Activated CD4-positive, alpha-beta T cell treated with anti-CD3 and anti-CD28 coated beads, Interleukin-2, Interleukin-4, amounts not matched to agents 100 ng/mL and 50 ng/mL, durations not matched to agents 16 hours and 8 hours (primary cell): ENCODE measurements around the gene PGA3.
"Not testable (repeated sequence)": the region's sequence is repeated elsewhere in the genome, so short reads cannot be mapped to it uniquely, and the experiment has no call there.

Experiments
- DNase-seq: peaks from one replicate; pipeline ENCODE4 v3.0.0-alpha.2; 2020; ENCODE audit warnings: low spot score

The PGA3 gene

DNA sequence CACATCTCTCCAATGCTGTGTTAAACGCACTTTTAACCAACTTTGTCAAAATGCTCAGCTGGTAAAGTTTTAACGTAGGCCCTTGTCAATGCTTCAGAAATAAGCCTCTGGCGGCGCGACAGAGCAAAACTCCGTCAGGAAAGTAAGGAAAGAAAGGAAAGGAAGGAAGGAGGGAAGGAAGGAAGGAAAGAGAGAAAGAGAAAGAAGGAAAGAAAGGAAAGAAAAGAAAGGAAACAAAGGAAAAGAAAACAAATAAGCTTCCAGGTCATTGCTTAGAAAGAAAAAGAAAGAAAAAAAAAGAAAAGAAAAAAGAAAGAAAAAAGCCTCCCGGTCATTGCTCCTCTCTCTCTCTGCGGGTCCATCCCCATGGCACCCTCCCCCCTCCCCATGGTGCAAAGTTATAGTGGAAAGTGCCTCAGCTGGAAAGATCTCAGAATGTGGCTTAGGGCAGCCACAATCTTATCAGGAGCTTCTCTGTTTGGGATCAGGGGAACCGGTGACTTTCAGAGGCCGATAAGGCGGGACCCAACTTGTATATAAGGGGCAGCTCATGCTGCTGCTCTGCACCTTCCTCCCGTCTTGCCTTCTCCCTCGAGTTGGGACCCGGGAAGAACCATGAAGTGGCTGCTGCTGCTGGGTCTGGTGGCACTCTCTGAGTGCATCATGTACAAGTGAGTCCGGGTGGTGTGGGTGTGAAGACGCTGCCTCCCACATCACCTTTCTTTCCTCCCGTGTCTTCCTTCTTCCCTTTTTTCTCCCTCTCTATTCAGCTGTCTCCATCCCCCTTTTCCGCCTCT is at the start of gene PGA3:
TSS of gene PGA3 (plus strand) at position 566 of the 797 bp plus-strand sequence. CDS start at position 616, 50 bp downstream.
- DNase-seq = not testable (repeated sequence)

DNA sequence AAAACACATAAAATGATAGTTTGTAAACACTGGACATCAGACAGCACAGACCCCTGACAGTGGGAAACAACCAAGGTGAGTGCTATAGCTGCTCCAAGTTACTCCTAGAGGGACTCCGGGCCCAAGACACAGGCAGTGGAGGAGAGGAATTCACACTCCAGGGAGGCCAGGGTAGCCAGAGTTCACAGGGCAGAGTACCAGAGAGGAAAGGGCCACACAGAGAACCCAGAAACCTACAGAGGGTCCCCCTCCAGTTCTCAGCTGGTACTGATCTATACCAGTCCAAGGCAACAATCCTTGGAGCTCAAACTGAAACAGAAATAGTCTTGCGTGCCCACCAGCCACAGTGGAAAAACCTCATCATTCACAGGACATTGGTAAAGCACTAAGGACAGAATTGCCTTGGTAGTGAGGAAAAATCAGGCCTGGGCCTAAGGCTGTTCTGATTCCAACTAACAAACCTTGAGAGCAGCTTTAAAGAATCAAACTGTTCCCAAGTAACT is 49.7 kb upstream of the PGA3 start:
- no peak for DNase-seq

DNA sequence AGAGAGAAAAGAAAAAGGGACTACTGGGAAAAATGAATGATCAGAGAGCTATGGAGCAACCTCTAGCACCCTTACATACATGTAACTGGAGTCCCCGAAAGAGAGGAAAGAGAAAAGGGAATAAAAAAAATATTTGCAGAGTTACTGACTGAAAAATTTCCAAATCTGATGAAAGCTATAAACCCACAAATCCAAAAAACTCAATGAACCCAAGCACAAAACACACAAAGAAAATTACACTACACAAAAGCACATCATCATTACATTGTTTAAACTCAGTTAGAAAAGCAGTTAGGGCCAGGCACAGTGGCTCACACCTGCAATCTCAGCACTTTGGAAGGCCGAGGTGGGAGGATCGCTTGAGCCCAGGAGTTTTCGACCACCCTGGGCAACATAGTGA is 48.8 kb upstream of the PGA3 start:
- DNase-seq = no peak

DNA sequence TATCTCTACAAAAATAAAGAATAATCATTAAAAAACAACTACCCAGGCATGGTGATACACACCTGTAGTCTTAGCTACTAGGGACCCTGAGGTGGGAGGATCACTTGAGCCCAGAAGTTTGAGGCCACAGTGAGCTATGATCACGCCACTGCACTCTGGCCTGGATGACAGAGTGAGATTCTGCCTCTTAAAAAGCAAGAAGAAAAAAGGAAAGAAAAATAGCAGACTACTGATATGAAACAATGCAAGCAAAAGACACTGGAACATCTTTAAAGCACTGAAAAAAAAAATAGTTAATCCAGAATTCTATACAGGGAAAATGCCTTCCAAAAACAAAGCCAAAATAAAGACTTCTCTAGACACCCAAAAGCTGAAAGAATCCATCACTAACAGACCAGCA is 48.0 kb upstream of the PGA3 start:
- DNase-seq = no peak

DNA sequence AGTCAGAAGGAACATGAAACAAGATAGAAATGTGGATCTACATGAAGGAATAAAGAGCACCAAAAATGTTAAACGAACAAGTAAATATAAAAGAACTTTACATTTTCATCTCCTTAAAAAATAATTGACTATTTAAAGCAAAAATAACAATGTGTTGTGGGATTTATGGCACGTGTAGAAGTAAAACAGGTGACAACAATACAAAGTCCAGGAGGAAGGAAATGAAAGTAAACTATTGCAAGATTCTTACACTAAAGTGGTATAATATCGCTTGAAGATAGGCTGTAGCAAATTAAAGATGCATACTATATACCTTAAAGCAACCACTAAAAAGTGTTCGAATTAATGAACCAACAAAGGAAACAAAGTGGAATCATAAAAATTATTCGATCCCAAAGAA is 47.6 kb upstream of the PGA3 start:
- no peak for DNase-seq

DNA sequence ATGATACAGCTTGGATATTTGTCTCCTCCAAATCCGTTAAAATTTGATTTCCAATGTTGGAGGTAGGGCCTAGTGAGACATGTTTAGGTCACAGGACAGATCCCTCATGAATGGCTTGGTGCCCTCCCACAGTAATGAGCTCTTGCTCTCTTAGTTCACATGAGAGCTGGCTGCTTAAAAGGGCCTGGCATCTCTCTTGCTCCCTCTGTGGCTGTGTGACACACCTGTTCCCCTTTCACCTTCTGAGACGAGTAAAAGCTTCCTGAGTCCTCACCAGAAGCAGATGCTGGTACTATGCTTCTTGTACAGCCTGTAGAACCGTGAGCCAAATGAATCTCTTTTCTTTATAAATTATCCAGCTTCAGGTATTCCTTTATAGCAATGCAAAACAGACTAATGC is 45.6 kb upstream of the PGA3 start:
- DNase-seq = no peak

DNA sequence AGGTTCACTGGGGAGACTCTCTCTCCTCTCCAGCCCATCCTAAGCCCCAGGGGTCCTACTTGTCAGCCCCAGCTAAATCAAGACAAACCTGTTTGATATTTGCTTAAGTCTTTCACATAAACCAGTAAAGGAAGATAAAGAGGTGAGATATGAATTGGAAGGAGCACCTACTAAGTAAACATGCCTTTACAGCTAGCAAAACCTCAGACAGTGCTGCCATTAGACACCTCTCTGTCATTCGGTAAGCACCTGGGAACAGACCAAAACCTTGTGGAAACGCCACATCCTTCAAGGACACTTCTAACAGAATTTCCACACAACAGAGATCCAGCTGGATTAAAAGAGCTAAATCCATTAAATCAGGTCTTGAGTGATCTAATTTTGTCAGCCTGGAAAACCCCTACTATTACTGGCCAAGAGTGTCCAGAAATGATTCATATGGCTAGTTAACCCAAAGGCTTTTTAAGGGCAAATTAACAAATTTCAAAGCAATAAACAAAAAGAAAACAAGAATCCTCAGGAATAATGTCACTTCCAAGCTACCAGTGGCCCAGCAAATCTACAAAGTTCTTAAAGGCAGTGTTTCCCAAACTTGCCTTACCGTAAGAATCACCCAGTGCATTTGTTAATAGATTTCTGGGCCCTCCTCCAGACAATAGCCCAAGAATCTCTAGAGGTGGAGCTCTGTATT is 44.5 kb upstream of the PGA3 start:
- DNase-seq = no peak

DNA sequence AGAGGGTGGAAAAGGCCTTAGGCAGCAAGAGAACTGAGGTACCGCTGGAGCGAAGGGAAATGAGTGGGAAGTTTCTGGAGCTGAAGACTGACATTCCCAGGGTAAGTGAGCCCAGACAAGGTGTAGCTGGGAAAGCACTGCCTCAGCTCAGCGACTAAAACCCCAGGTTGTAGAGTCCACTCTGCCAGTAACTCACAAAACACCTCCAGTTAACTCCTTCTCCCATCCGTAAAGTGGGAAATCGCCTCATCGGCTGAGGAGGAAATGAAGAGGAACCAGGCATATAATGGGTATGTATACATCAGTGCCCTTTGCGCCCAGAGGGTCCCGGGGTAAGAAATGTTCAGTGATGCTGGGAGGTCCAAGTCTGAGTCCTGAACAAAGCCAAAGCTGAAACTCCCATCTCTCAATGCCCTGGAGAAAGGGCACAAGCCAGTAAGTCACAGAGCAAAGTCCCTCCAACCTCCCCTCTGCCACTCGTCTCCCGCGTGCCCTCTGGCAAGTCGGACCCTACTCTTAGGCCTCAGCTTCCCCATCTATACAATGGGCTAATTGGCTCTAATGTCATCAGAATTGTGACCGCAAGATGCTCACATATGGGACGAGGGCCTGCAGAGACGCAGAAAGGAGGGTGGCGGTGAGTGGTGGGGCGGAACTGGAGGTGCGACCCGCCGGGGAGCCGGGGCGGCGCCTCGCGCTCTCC is 42.7 kb upstream of the PGA3 start:
- no peak for DNase-seq

DNA sequence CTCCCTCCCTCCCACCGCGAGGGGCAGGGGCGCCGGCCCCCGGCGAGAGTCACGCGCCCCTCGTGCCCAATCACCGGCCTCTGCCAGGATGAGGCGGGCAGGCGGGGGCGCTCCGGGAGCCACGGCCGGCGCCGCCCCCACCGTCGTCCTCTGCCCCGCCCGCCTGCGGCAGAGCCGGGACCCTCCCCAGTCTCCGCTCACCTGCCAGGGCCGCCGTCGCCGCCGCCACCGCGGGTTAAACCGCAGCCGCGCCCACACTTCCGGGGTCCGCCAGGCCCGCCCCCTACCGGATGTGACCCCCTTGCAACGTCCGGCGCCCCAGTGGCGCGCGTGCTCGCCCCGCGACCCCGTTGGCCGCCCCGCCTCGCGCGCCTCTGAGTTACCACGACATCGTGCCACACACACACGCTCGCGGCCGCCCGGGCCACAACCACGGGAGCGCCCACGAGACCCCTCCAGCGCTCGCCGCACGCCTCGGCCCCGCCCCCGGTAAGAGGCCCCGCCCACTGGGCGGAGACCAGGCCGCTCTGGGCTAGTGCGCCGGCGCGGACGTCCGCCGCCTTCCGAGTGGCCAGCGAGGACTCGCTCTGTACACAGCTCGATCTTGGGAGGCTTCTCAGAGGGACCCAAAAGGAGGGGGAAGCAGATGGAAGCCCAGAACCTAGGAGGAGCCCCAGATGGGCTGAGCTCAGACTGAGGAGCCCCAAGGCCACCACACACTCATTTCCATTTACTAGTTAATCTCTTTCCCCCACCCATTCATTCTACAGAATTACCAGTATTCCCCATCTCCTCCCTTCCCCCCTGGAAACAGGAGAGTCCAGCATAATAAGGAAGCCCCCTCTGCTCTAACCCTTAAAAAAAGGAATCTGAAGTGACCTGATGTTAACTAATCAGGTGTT is 41.9 kb upstream of the PGA3 start, which contains the start of gene VPS37C:
TSS of gene VPS37C (minus strand) at position 237 of the 902 bp plus-strand sequence. CDS start 22,597 bp downstream, outside the sequence.
- peak; percentile 93 for DNase-seq

DNA sequence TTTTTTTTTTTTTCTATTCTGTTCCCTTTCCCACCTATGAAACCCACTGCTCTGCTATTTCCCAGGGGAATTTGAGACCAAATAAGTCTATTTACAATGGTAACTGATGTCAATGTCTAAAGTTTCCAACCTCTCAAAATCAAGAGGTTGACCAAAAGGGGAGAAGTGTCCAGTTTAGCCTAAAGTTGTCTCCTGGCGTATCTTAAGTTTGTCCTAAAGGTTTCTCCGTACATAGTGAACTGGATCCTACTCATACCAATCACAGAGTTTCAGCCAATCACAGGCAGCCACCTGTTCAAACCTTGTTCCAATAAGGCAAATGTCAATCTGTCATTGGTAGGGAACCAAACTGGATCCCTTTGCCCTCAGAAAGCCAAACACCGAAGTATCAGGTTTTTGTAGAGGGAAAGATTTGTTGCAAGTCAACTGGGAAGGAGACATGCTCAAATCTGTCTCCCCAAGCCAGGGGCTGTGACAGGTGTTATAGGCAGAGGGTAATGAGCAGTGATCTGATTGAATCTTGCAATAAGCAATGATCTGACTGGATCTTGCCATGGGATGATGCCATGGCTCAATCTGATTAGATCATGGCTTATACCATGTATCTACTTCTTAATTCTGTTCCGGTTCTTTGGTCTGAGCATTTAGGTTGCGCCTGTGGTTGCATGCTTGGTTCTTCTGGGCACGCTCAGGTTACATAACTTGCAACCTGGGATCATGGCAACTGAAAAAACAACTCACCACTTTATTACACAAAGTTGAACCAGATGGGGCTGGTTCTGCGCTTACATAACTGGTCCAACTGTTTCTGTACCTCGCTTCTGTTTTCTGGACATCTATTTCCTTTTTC is 41.0 kb upstream of the PGA3 start:
- DNase-seq = peak; percentile 19

DNA sequence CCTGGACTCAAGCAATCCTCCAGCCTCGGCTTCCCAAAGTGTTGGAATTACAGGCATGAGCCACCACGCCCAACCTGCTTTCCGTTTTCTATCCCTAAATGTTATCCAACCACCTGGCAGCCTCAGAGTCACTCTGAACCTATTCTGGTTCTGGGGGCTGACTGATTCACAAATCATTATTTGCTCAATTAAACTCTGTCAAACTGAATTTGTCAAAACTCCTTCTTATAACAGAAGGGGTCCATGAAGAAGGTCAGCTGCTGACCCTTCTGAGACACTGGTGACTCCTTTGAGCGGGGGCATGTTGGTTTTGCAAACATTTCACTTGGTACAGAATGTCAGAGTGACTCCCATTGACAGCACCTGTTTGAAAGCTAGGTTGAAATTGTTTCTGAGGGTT is 40.3 kb upstream of the PGA3 start:
- DNase-seq = no peak

DNA sequence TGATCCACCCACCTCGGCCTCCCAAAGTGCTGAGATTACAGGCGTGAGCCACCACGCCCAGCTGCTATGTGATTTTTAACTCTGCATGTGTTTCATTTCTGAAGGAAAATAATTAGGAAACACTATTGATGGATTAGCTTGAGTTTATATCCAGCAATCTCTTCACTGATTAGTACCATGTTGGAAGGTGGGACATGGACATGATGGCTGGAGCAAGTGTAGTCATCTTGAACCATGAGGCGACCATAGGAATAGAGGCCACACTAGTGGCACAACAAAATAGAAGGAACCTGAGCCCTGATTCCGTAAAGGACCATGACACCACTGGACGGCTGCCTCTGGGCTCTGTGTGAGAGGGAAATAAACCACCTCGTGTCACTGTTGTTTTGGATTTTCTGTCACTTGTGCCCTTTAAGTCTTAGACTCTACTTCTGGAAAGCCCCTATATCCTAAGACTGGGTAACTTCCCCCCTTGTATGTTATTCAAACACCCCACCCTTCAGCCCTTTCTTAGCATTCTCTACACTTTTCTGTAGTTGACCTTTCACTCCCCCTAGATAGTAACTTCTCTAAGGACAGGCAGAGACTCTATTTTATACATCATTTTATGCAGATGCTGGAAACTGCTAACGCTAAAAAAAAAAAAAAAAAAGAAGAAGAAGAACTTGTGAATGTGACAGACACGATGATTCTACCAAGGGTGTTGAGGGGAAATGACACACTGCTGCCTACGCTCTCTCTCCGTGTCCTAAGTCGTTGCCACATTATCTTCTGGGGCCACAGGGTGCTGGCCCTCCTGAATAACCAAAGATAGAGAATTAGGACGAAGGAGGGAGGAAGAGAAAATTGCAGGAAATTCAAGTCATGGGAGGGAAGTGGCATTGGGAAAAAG is 39.4 kb upstream of the PGA3 start:
- no peak for DNase-seq

DNA sequence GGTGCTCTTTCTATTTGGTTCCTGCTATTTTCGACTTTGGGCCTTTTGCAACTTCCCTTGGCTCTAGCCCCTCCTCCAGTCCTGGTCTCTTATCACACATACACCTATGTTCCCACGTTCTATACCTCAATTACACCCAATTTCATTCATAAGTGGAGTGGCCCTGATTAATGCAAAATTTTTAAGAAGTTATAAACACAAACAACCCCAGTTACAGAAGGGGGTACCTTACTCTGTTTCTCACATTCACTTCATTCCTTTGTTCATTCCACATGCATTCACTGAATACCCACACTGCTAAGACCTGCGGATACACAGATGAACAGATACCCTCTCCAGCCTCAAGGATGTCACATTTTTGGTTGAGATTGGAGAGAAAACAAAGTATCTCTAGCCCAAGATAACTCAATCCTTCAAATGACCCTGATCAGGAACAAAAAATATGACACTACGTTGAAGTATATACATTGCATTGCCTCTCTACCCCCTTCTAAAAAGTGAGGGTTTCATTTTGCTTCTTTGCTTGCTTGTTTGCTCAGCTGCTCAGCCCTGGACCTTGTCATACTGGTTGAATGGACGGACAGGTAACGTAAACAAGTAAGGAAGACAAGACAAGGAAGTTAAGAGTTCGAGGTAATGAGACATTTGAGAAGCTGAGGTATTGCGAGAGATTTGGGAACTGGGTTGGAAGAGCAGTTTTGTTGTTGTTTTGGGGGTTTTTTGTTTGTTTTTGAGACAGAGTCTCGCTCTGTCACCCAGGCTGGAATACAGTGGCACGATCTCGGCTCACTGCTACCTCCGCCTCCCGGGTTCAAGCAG is 38.5 kb upstream of the PGA3 start:
- DNase-seq = no peak

DNA sequence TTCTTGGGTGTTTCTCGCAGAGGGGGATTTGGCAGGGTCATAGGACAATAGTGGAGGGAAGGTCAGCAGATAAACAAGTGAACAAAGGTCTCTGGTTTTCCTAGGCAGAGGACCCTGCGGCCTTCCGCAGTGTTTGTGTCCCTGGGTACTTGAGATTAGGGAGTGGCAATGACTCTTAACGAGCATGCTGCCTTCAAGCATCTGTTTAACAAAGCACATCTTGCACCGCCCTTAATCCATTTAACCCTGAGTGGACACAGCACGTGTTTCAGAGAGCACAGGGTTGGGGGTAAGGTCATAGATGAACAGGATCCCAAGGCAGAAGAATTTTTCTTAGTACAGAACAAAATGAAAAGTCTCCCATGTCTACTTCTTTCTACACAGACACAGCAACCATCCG is 37.5 kb upstream of the PGA3 start:
- DNase-seq = not testable (repeated sequence)

DNA sequence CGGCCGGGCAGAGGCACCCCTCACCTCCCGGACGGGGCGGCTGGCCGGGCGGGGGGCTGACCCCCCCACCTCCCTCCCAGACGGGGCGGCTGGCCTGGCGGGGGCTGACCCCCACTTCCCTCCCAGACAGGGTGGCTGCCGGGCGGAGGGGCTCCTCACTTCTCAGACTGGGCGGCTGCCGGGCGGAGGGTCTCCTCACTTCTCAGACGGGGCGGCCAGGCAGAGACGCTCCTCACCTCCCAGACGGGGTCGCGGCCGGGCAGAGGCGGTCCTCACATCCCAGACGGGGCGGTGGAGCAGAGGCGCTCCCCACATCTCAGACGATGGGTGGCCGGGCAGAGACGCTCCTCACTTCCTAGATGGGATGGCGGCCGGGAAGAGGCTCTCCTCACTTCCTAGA is 37.0 kb upstream of the PGA3 start:
- not testable (repeated sequence) for DNase-seq

DNA sequence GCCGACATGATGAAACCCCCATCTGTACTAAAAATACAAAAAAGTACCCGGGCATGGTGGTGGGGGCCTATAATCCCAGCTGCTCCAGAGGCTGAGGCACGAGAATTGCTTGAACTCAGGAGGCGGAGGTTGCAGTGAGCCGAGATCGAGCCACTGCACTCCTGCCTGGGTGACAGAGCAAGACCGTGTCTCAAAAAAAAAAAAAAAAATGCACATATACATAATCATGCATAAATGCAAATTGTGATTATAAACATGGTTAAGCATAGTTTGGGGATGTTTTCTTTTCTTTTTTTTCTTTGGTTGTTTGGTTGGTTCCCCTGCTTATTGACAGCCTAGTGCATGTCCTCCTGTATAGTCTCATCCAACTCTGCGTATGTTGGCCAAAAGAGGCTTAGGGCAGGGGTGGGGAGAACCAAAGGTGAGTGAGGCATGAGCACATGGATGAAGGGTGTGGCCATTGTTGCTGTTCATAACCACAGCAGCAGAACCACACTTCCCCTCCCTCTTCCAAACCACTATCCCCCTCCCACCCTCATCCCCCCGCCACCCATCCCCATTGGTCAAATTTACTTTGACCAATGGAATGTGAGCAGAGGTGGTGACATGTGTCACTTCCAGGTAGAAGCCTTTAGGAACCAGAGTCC is 35.1 kb upstream of the PGA3 start:
- no peak for DNase-seq

DNA sequence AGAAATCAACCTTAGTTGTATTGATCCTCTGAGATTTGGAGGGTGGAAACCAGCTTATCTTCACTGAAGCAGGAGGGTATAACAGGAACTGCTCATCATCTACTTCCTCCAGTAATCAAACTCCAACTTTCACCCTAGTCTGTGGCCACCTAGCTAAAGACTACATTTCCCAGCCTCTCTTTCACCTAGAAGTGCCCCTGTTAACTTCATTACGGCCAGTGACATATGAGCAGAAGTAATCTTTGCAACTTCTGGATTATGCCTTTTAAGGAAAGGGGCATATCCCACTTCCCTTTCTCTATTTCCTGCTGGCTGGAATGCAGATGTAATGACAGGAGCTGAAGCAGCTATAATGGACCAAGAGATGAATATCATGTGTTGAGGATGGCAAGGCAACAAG is 34.5 kb upstream of the PGA3 start:
- no peak for DNase-seq

DNA sequence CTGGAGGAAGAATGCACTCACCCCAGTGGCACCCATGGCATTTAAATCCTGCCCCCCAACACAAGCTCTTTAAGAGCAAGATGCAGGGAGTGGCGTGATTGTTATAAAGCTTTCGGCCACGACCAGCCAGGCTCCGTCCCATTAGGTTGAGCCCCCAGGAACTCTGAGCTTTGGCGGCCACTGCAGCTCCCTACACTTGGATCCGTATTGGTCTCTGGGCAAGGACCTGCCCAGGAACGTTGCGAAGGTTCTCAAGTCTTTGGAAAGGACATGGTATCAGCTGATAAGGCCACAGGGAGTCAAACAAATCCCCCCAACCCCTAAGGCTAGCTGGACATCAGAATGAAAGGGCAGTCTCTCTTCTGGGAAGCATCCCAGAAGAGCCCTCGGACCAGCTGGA is 32.7 kb upstream of the PGA3 start:
- no peak for DNase-seq
